ENCODE data around the gene TP53AIP1. TPM values are rescaled to one million over a fixed set of nuclear protein-coding genes. Genes with fewer than 3 reads are reported as not detected.

The TP53AIP1 gene
- polyA plus RNA-seq, 3 donors, result 0.03 TPM; not detected in 2

- H3K4me3 Mint-ChIP-seq, result no peak overlapping the region
- H3K27me3 Mint-ChIP-seq (ENCODE audit: low read depth in 3 of 3), result peaks cover 29 to 40% (median 39%) of the 10 kb centered on the region in 3 donors
- 83% methylated on average over 3 of the region's 3 CpGs for WGBS (ENCODE audit: insufficient coverage)
- peaks cover 0 to 2% of the 10 kb centered on the region in 2 donors for H3K36me3 Mint-ChIP-seq
- no peak overlapping the region for H3K27ac ChIP-seq (ENCODE audit: low read depth in 1 of 2, low read length in 2 of 2)
- peaks cover 0 to 4% of the 10 kb centered on the region in 2 donors for H3K9me3 ChIP-seq (replicated peaks in 1 of 2; ENCODE audit: control insufficient read depth in 1 of 2, insufficient read depth in 1 of 2, low read length in 2 of 2)
- no peak overlapping the region for H3K27ac Mint-ChIP-seq
- peaks cover 22% of the 10 kb centered on the region for H3K4me1 Mint-ChIP-seq
- no peak for DNase-seq
- no peaks in the 10 kb centered on the region for H4K20me1 ChIP-seq (ENCODE audit: insufficient read depth, low read length)
- no peak overlapping the region for H3K4me2 ChIP-seq (replicated peaks; ENCODE audit: extremely low read depth, low read length, poor library complexity, severe bottlenecking)
- TF ChIP-seq CTCF (IDR thresholded peaks at IDR 0.05), result no peak
- no peaks in the 10 kb centered on the region for H3K79me2 ChIP-seq (ENCODE audit: insufficient read depth, low read length)
- no peak overlapping the region for H3K9ac ChIP-seq (ENCODE audit: insufficient read depth, low read length, poor library complexity, severe bottlenecking)
- peaks cover 14 to 15% of the 10 kb centered on the region in 2 donors for H3K4me1 ChIP-seq (ENCODE audit: control insufficient read depth in 1 of 2, insufficient read depth in 2 of 2, low read length in 2 of 2)
- intact Hi-C loops (cut with micrococcal nuclease), result no loop called here
- peaks cover 0 to 11% (median 0%) of the 10 kb centered on the region in 7 donors for H3K9me3 Mint-ChIP-seq
- H2AFZ ChIP-seq (ENCODE audit: insufficient read depth, low read depth, low read length, poor library complexity, severe bottlenecking), result no peak overlapping the region
- H3K4me3 ChIP-seq (replicated peaks in 1 of 3; ENCODE audit: low read depth in 2 of 3, low read length in 3 of 3), result no peak overlapping the region
- H3K27me3 ChIP-seq (ENCODE audit: control insufficient read depth in 2 of 2, insufficient read depth in 2 of 2, low read length in 2 of 2), result peaks cover 22 to 31% of the 10 kb centered on the region in 2 donors
- H3K36me3 ChIP-seq (replicated peaks in 1 of 2; ENCODE audit: control insufficient read depth in 1 of 2, insufficient read depth in 2 of 2, low read length in 2 of 2), result no peaks in the 10 kb centered on the region
Measured at GRCh38 chr11:128894286-128894681, 48.4 kb downstream of the TP53AIP1 start.

- intact Hi-C loops (cut with micrococcal nuclease), result no loop called here
- Histone ChIP-seq H3K4me2 (replicated peaks; ENCODE audit: extremely low read depth, low read length, poor library complexity, severe bottlenecking) (no peak overlapping the region), H3K27ac (ENCODE audit: low read depth in 1 of 2, low read length in 2 of 2) (no peak overlapping the region), H3K79me2 (ENCODE audit: insufficient read depth, low read length) (no peaks in the 10 kb centered on the region), H3K36me3 (replicated peaks in 1 of 2; ENCODE audit: control insufficient read depth in 1 of 2, insufficient read depth in 2 of 2, low read length in 2 of 2) (no peaks in the 10 kb centered on the region), H3K4me1 (ENCODE audit: control insufficient read depth in 1 of 2, insufficient read depth in 2 of 2, low read length in 2 of 2) (peaks cover 14 to 15% of the 10 kb centered on the region in 2 donors), H4K20me1 (ENCODE audit: insufficient read depth, low read length) (no peaks in the 10 kb centered on the region), H3K4me3 (replicated peaks in 1 of 3; ENCODE audit: low read depth in 2 of 3, low read length in 3 of 3) (no peak overlapping the region), H2AFZ (ENCODE audit: insufficient read depth, low read depth, low read length, poor library complexity, severe bottlenecking) (no peak overlapping the region), H3K9ac (ENCODE audit: insufficient read depth, low read length, poor library complexity, severe bottlenecking) (no peak overlapping the region), H3K27me3 (ENCODE audit: control insufficient read depth in 2 of 2, insufficient read depth in 2 of 2, low read length in 2 of 2) (peaks cover 23 to 36% of the 10 kb centered on the region in 2 donors), H3K9me3 (replicated peaks in 1 of 2; ENCODE audit: control insufficient read depth in 1 of 2, insufficient read depth in 1 of 2, low read length in 2 of 2) (peaks cover 0 to 4% of the 10 kb centered on the region in 2 donors)
- peak overlapping the region in 2 of 7 donors; percentile 28 to 60 for H3K27ac Mint-ChIP-seq
- WGBS (ENCODE audit: insufficient coverage), result 32% methylated on average over 8 of the region's 9 CpGs
- peaks cover 32 to 42% (median 42%) of the 10 kb centered on the region in 3 donors for H3K27me3 Mint-ChIP-seq (ENCODE audit: low read depth in 3 of 3)
- H3K4me1 Mint-ChIP-seq, result peaks cover 22% of the 10 kb centered on the region
- H3K4me3 Mint-ChIP-seq, result no peak overlapping the region
- TF ChIP-seq CTCF (IDR thresholded peaks at IDR 0.05), result no peak
- H3K9me3 Mint-ChIP-seq, result peaks cover 0 to 11% (median 0%) of the 10 kb centered on the region in 7 donors
- peaks cover 0 to 2% of the 10 kb centered on the region in 2 donors for H3K36me3 Mint-ChIP-seq
- DNase-seq, result no peak
Measured at GRCh38 chr11:128893578-128894285, 48.9 kb downstream of the TP53AIP1 start.

All from CD14-positive monocyte (primary cell).